H9 (cell line): ENCODE results near the gene TCEAL4. TPM values are rescaled to one million over a fixed set of nuclear protein-coding genes. Genes with fewer than 3 reads are reported as not detected.
A peak's percentile ranks its signal among the peaks of the same experiment; 100 is the strongest.

ENCODE experiments used
- DNase-seq: peaks from one replicate; pipeline ENCODE4 v3.0.0-alpha.2; 2017
- H2AFZ ChIP-seq: one replicate; pipeline ENCODE4 v1.6.1; 2013; ENCODE audit warnings: mild to moderate bottlenecking, low read length, control low read depth, moderate library complexity
- H2AK5ac ChIP-seq: 2 replicates; pipeline ENCODE4 v1.6.1; 2013; ENCODE audit warnings: low read length, control low read depth, mixed read lengths; ENCODE audit not compliant: insufficient read length
- H2BK120ac ChIP-seq: one replicate; pipeline ENCODE4 v1.6.1; 2013; ENCODE audit warnings: low read depth, mild to moderate bottlenecking, low read length, control low read depth, inconsistent platforms; ENCODE audit not compliant: poor library complexity, severe bottlenecking
- H2BK12ac ChIP-seq: 2 replicates; pipeline ENCODE4 v1.6.1; 2013; ENCODE audit warnings: low read length, control low read depth, mixed read lengths, low read depth; ENCODE audit not compliant: insufficient read length
- H2BK15ac ChIP-seq: 2 replicates; pipeline ENCODE4 v1.6.1; 2013; ENCODE audit warnings: low read depth, low read length, control low read depth
- H2BK20ac ChIP-seq: one replicate; pipeline ENCODE4 v1.6.1; 2013; ENCODE audit warnings: low read depth, mild to moderate bottlenecking, low read length, control low read depth, inconsistent platforms; ENCODE audit not compliant: poor library complexity, severe bottlenecking
- H2BK5ac ChIP-seq: 2 replicates; pipeline ENCODE4 v1.6.1; 2013; ENCODE audit warnings: low read length, control low read depth, mixed read lengths; ENCODE audit not compliant: insufficient read length
- H3K14ac ChIP-seq: 2 replicates; pipeline ENCODE4 v1.6.1; 2013; ENCODE audit warnings: low read length, control low read depth; ENCODE audit not compliant: insufficient read depth
- H3K18ac ChIP-seq: 2 replicates; pipeline ENCODE4 v1.6.1; 2013; ENCODE audit warnings: low read depth, mild to moderate bottlenecking, mixed read lengths, low read length, control low read depth; ENCODE audit not compliant: insufficient read length
- H3K23ac ChIP-seq: 2 replicates; pipeline ENCODE4 v1.6.1; 2013; ENCODE audit warnings: low read length, control low read depth, mixed read lengths, low read depth; ENCODE audit not compliant: insufficient read length
- H3K23me2 ChIP-seq: 2 replicates; pipeline ENCODE4 v1.6.1; 2013; ENCODE audit warnings: low read depth, mild to moderate bottlenecking, mixed read lengths, low read length, control low read depth; ENCODE audit not compliant: insufficient read length, poor library complexity, severe bottlenecking
- H3K27ac ChIP-seq: 2 replicates; pipeline ENCODE4 v1.5.1; 2013; ENCODE audit warnings: low read length, control low read depth, mixed read lengths, low read depth; ENCODE audit not compliant: insufficient read length
- H3K27me3 ChIP-seq: 2 replicates; pipeline ENCODE4 v1.6.1; 2013; ENCODE audit warnings: low read length, control low read depth, inconsistent platforms; ENCODE audit not compliant: insufficient read depth
- H3K4ac ChIP-seq: 2 replicates; pipeline ENCODE4 v1.6.1; 2013; ENCODE audit warnings: low read depth, mild to moderate bottlenecking, control low read depth, inconsistent platforms, low read length, moderate library complexity
- H3K4me1 ChIP-seq: 2 replicates; pipeline ENCODE4 v1.6.1; 2013; ENCODE audit warnings: low read length, control low read depth, inconsistent platforms; ENCODE audit not compliant: insufficient read depth
- H3K4me2 ChIP-seq: 2 replicates; pipeline ENCODE4 v1.6.1; 2013; ENCODE audit warnings: low read length, control low read depth, mixed read lengths; ENCODE audit not compliant: insufficient read length, insufficient read depth
- H3K56ac ChIP-seq: 2 replicates; pipeline ENCODE4 v1.6.1; 2013; ENCODE audit warnings: low read depth, mild to moderate bottlenecking, mixed read lengths, low read length, control low read depth; ENCODE audit not compliant: insufficient read length
- H3K79me1 ChIP-seq: 2 replicates; pipeline ENCODE4 v1.6.1; 2013; ENCODE audit warnings: low read depth, mild to moderate bottlenecking, moderate library complexity, low read length, control low read depth, inconsistent platforms; ENCODE audit not compliant: insufficient read depth, poor library complexity, severe bottlenecking
- H3K79me2 ChIP-seq: 2 replicates; pipeline ENCODE4 v1.6.1; 2013; ENCODE audit warnings: low read length, control low read depth, inconsistent platforms; ENCODE audit not compliant: insufficient read depth
- H3K9ac ChIP-seq: 2 replicates; pipeline ENCODE4 v1.6.1; 2013; ENCODE audit warnings: low read length, control low read depth, mixed read lengths; ENCODE audit not compliant: insufficient read length; ENCODE audit errors: extremely low read depth
- H3K9me3 ChIP-seq: one replicate; pipeline ENCODE4 v1.6.1; 2013; ENCODE audit warnings: low read depth, low read length, inconsistent platforms; ENCODE audit not compliant: control insufficient read depth
- H3T11ph ChIP-seq: one replicate; pipeline ENCODE4 v1.6.1; 2013; ENCODE audit warnings: mild to moderate bottlenecking, low read length, control low read depth, inconsistent platforms
- H4K20me1 ChIP-seq: one replicate; pipeline ENCODE4 v1.6.1; 2013; ENCODE audit not compliant: control insufficient read depth, insufficient read length, insufficient read depth
- H4K5ac ChIP-seq: 2 replicates; pipeline ENCODE4 v1.6.1; 2013; ENCODE audit warnings: low read depth, mild to moderate bottlenecking, mixed read lengths, low read length, control low read depth; ENCODE audit not compliant: insufficient read length
- H4K8ac ChIP-seq: replicated peaks from 2 replicates; pipeline ENCODE4 v1.6.1; 2013; ENCODE audit warnings: low read length, control low read depth, mixed read lengths, low read depth; ENCODE audit not compliant: insufficient read length
- H4K91ac ChIP-seq: 2 replicates; pipeline ENCODE4 v1.6.1; 2013; ENCODE audit warnings: low read depth, mild to moderate bottlenecking, moderate library complexity, mixed read lengths, low read length, control low read depth; ENCODE audit not compliant: insufficient read length
- H3K27ac Mint-ChIP-seq, 3 experiments: 2 replicates in 2 of 3; 3 replicates in 1 of 3; pipeline ENCODE4 v1.8.0; 2020 to 2021; ENCODE audit warnings: mixed read lengths in 3 of 3, mild to moderate bottlenecking in 1 of 3, moderate library complexity in 1 of 3
- H3K27me3 Mint-ChIP-seq: 2 replicates; pipeline ENCODE4 v1.8.0; 2021; ENCODE audit warnings: low read depth, mild to moderate bottlenecking, moderate library complexity, mixed read lengths
- H3K36me3 Mint-ChIP-seq, 3 experiments: 2 replicates in 2 of 3; 3 replicates in 1 of 3; pipeline ENCODE4 v1.8.0; 2020 to 2021; ENCODE audit warnings: low read depth in 3 of 3, mixed read lengths in 3 of 3; ENCODE audit not compliant: insufficient read depth in 1 of 3
- H3K4me1 Mint-ChIP-seq, 2 experiments: 2 replicates each; pipeline ENCODE4 v1.8.0; 2020; ENCODE audit warnings: mixed read lengths in 2 of 2
- H3K4me3 Mint-ChIP-seq, 2 experiments: 2 replicates in 1 of 2; 3 replicates in 1 of 2; pipeline ENCODE4 v1.8.0; 2020 to 2021; ENCODE audit warnings: mild to moderate bottlenecking in 2 of 2, mixed read lengths in 2 of 2, moderate library complexity in 1 of 2
- H3K9me3 Mint-ChIP-seq, 2 experiments: 2 replicates in 1 of 2; 3 replicates in 1 of 2; pipeline ENCODE4 v1.8.0; 2020; ENCODE audit warnings: mild to moderate bottlenecking in 2 of 2, mixed read lengths in 2 of 2, moderate library complexity in 1 of 2
- CTCF ChIP-seq: fragments of 200-600 bp; sonication (generic); conservative IDR thresholded peaks from 3 replicates; pipeline ENCODE4 v1.8.0; 2021; ENCODE audit warnings: antibody characterized with exemption, mild to moderate bottlenecking
- WGBS: extraction: QIAGEN DNeasy Blood & Tissue Kit; methylation state at CpG from one replicate; pipeline ENCODE4 v1.1.7; 2013; ENCODE audit warnings: missing lambda C conversion rate, low lambda C conversion rate, mixed read lengths; ENCODE audit not compliant: insufficient read length; ENCODE audit errors: extremely low coverage; 5-methylcytosine and 5-hydroxymethylcytosine counted together
- total RNA-seq: library from RNA; stranded (reverse); gene quantifications from 2 replicates; pipeline ENCODE4 v1.2.1, GENCODE V29; 2021

TCEAL4 gene
- total RNA-seq, 1 experiment from 2014 or later: 49.9 TPM

GRCh38 chrX:103630171-103630511 is 44.8 kb downstream of the TCEAL4 start:
- no peak overlapping the region for H3K9ac ChIP-seq
- H4K20me1 ChIP-seq: no peaks in the 10 kb centered on the region
- no peaks in the 10 kb centered on the region for H3K79me1 ChIP-seq
- H2BK12ac ChIP-seq: no peak overlapping the region
- no peak overlapping the region for H3T11ph ChIP-seq
- H2BK20ac ChIP-seq: no peak overlapping the region
- TF ChIP-seq CTCF: no peak
- no peak overlapping the region for H3K27ac ChIP-seq
- Mint-ChIP-seq H3K27ac (peak overlapping the region in 2 of 3 experiments; percentile 93 to 96; a peak in 3 of 7 replicates), H3K36me3 (no peaks in the 10 kb centered on the region), H3K4me3 (peak overlapping the region; percentile 86 to 94), H3K9me3 (peaks cover 0 to 20% of the 10 kb centered on the region in 2 experiments; a peak in 2 of 5 replicates), H3K27me3 (no peaks in the 10 kb centered on the region), H3K4me1 (peaks cover 6 to 8% of the 10 kb centered on the region in 2 experiments; a peak in 3 of 4 replicates)
- no peaks in the 10 kb centered on the region for H3K9me3 ChIP-seq
- H3K4me2 ChIP-seq: peak overlapping the region; percentile 54
- H3K4me1 ChIP-seq: no peaks in the 10 kb centered on the region
- H3K79me2 ChIP-seq: no peaks in the 10 kb centered on the region
- no CpG with 5 or more reads among the region's 6 CpGs for WGBS
- no peak overlapping the region for H2BK5ac ChIP-seq
- no peak overlapping the region for H2AK5ac ChIP-seq
- no peak overlapping the region for H3K23ac ChIP-seq
- H4K91ac ChIP-seq: no peak overlapping the region
- DNase-seq: no peak
- no peak overlapping the region for H3K4ac ChIP-seq
- no peak overlapping the region for H3K18ac ChIP-seq
- H4K8ac ChIP-seq: no peak overlapping the region
- H2BK120ac ChIP-seq: no peak overlapping the region
- peak overlapping the region; percentile 49 for H2AFZ ChIP-seq
- H3K14ac ChIP-seq: no peak overlapping the region
- peaks cover 4% of the 10 kb centered on the region for H3K23me2 ChIP-seq
- no peaks in the 10 kb centered on the region for H3K27me3 ChIP-seq
- no peak overlapping the region for H2BK15ac ChIP-seq
- H3K56ac ChIP-seq: no peak overlapping the region
- H4K5ac ChIP-seq: no peak overlapping the region
